22Rv1 (cell line): ENCODE data around the gene MEIS3.

Source experiments
- CTCF ChIP-seq: fragments of 450-650 bp; IDR thresholded peaks from 2 replicates; pipeline ENCODE4 v1.5.1; 2017; ENCODE audit warnings: mild to moderate bottlenecking
- ZFX ChIP-seq: fragments of 450-650 bp; IDR thresholded peaks from 2 replicates; pipeline ENCODE4 v1.6.1; 2017; ENCODE audit warnings: antibody characterized with exemption, borderline replicate concordance

DNA sequence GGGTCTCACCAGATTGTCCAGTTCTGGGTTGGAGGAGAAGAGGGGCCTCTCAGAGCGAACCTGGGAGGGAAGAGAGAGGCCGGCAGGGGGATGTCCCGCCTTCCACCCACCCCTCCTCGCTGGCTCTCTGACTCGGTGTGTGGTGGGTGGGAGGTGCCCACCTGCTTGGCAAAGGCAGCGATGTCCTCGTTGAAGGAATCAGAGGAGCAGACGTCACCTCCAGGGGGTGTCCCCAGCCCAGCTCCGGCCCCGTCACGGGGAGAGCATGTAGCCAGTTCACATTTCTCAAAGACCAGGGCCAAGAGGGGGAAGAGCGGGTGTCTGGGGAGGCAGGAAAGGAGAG, 2.7 kb downstream of the MEIS3 start:
- TF ChIP-seq CTCF, result no peak
- no peak for TF ChIP-seq ZFX
